HG02623 (cell line): ENCODE measurements around the gene SYPL2.
A peak's percentile ranks its signal among the peaks of the same experiment; 100 is the strongest.
"Not testable (repeated sequence)": the region's sequence is repeated elsewhere in the genome, so short reads cannot be mapped to it uniquely, and the experiment has no call there.

Experiments used
- ATAC-seq: cut with Tn5 transposase; IDR thresholded peaks from one replicate; pipeline ENCODE4 v1.9.1; 2021; ENCODE audit warnings: moderate library complexity; ENCODE audit not compliant: unreplicated experiment

The SYPL2 gene

GRCh38 chr1:109470245-109470644 lies 3.9 kb downstream of the SYPL2 start:
- no peak for ATAC-seq

- ATAC-seq, result no peak
These were observed 6.4 kb downstream of the SYPL2 start for GRCh38 chr1:109472779-109473178.

GRCh38 chr1:109473284-109474057 lies 7.1 kb downstream of the SYPL2 start:
- ATAC-seq, result not testable (repeated sequence)

- ATAC-seq, result no peak
These were observed 8.4 kb downstream of the SYPL2 start for GRCh38 chr1:109474697-109475096.

GRCh38 chr1:109475261-109475660 lies 8.9 kb downstream of the SYPL2 start:
- ATAC-seq, result no peak

GRCh38 chr1:109476825-109477224 lies 10.5 kb downstream of the SYPL2 start:
- no peak for ATAC-seq

GRCh38 chr1:109477821-109478220 lies 11.5 kb downstream of the SYPL2 start:
- no peak for ATAC-seq

GRCh38 chr1:109478806-109479205 lies 12.5 kb downstream of the SYPL2 start:
- ATAC-seq, result no peak

GRCh38 chr1:109479311-109479710 lies 13.0 kb downstream of the SYPL2 start:
- ATAC-seq, result no peak

- no peak for ATAC-seq
These were observed 13.6 kb downstream of the SYPL2 start for GRCh38 chr1:109479901-109480300.

GRCh38 chr1:109481646-109482045 lies 15.3 kb downstream of the SYPL2 start:
- ATAC-seq, result no peak

- ATAC-seq, result no peak
These were observed 15.9 kb downstream of the SYPL2 start for GRCh38 chr1:109482242-109482641.

- ATAC-seq, result peak; percentile 4
These were observed 16.7 kb downstream of the SYPL2 start for GRCh38 chr1:109482791-109483671.

GRCh38 chr1:109483672-109484518 lies 17.5 kb downstream of the SYPL2 start, which contains the start of gene ATXN7L2:
ATXN7L2 (plus strand) TSS chr1:109483905; CDS start chr1:109483954, 49 bp downstream.
- ATAC-seq, result peak; percentile 71

- ATAC-seq, result no peak
These were observed 18.2 kb downstream of the SYPL2 start for GRCh38 chr1:109484519-109484975.

GRCh38 chr1:109485001-109485400 lies 18.7 kb downstream of the SYPL2 start:
- ATAC-seq, result no peak

GRCh38 chr1:109487261-109487660 lies 20.9 kb downstream of the SYPL2 start:
- no peak for ATAC-seq

- no peak for ATAC-seq
These were observed 21.9 kb downstream of the SYPL2 start for GRCh38 chr1:109488201-109488600.

- no peak for ATAC-seq
These were observed 22.4 kb downstream of the SYPL2 start for GRCh38 chr1:109488696-109489095.

- ATAC-seq, result no peak
These were observed 23.9 kb downstream of the SYPL2 start for GRCh38 chr1:109490029-109490933.
